Heart left ventricle (tissue), 16 donors: ENCODE measurements around the gene TMEM80. TPM values are rescaled to one million over a fixed set of nuclear protein-coding genes. Genes with fewer than 3 reads are reported as not detected.
"Not testable (repeated sequence)": the region's sequence is repeated elsewhere in the genome, so short reads cannot be mapped to it uniquely, and the experiment has no call there.

Experiments
- ATAC-seq, 4 donors: fragments of 200-7000 bp; cut with Tn5 transposase; one replicate each; pipeline ENCODE4 v1.9.1; 2020 to 2022; ENCODE audit warnings: moderate library complexity in 4 of 4, mild to moderate bottlenecking in 3 of 4, moderate number of reproducible peaks in 1 of 4
- DNase-seq, 5 donors: peaks; one replicate each; pipeline ENCODE4 v3.0.0-alpha.2; 2020
- H3K27ac ChIP-seq, 12 donors: fragments of 200-600 bp; sonication (generic) in 4 of 12; one replicate each; pipeline versions ENCODE4 v1.5.0 to v1.8.0; 2016 to 2022; ENCODE audit warnings: mild to moderate bottlenecking in 2 of 12
- H3K27me3 ChIP-seq, 9 donors: fragments of 200-600 bp; sonication (generic) in 2 of 9; one replicate each; pipeline versions ENCODE4 v1.5.1 to v1.8.0; 2016 to 2022; ENCODE audit warnings: mild to moderate bottlenecking in 3 of 9
- H3K36me3 ChIP-seq, 9 donors: fragments of 200-600 bp; sonication (generic) in 2 of 9; one replicate each; pipeline versions ENCODE4 v1.5.0 to v1.8.0; 2018 to 2022; ENCODE audit warnings: mild to moderate bottlenecking in 2 of 9
- H3K4me1 ChIP-seq, 12 donors: fragments of 200-600 bp; sonication (generic) in 4 of 12; one replicate each; pipeline versions ENCODE4 v1.5.0 to v1.8.0; 2016 to 2022; ENCODE audit warnings: mild to moderate bottlenecking in 3 of 12
- H3K4me3 ChIP-seq, 12 donors: fragments of 200-600 bp; sonication (generic) in 4 of 12; one replicate each; pipeline versions ENCODE4 v1.5.0 to v1.8.0; 2017 to 2022; ENCODE audit warnings: mild to moderate bottlenecking in 9 of 12, moderate library complexity in 4 of 12
- H3K9me3 ChIP-seq, 12 donors: fragments of 200-600 bp; sonication (generic) in 4 of 12; one replicate each; pipeline versions ENCODE4 v1.5.0 to v1.8.0; 2016 to 2022; ENCODE audit warnings: mild to moderate bottlenecking in 1 of 12
- POLR2A ChIP-seq, 2 donors: fragments of 450-650 bp; IDR thresholded peaks; one replicate each; pipeline ENCODE4 v1.6.1; 2017; ENCODE audit warnings: antibody characterized with exemption in 2 of 2, mild to moderate bottlenecking in 2 of 2, moderate library complexity in 2 of 2
- WGBS, 4 donors: extraction: QIAGEN DNeasy Blood & Tissue Kit in 2 of 4; methylation state at CpG; one replicate each; pipeline versions ENCODE4 v1.1.5 to v1.1.7; 2013 to 2018; 5-methylcytosine and 5-hydroxymethylcytosine counted together
- intact Hi-C, 10 donors: fragments of 100-400 bp; cut with DNase I; formaldehyde crosslinking; loops; one replicate each; pipeline versions ENCODE4 v1.11.1 to v1.14.2; 2022
- polyA plus RNA-seq, 2 donors: library from polyadenylated mRNA; stranded (reverse); fragments of 200-250 nt; gene quantifications; one replicate each; pipeline ENCODE4 v1.2.3, GENCODE V29; 2013
- total RNA-seq, 9 donors: library from RNA; depleted of rRNA in 2 of 9; stranded (reverse); fragments of >200 nt in 2 of 9; fragmentation: NEBNext Ultra II Directional in 3 of 9; extraction: Animal tissue kit (Norgen Biotek cat#: 25700) in 3 of 9; gene quantifications; one replicate each; pipeline versions ENCODE4 v1.1.0 to v1.2.4, GENCODE V29; 2016 to 2023
- TF ChIP-seq, protein P1 (sequence below), 12 donors: fragments of 200-600 bp; sonication (generic) in 4 of 12; IDR thresholded peaks; one replicate each; pipeline versions ENCODE4 v1.5.0 to v1.8.0; 2018 to 2022; ENCODE audit warnings: antibody characterized with exemption in 12 of 12, mild to moderate bottlenecking in 5 of 12
- donor health status: ischemic (EF 13 %, LVEDD 7.1; RV severe dilation, severe dysfunction).
- donor health status: healthy with polysubstance abuse.
- donor health status: DM: no; HTN: yes; CAD: no.
- donor health status: DM: no; HTN: no; CAD: no.
- donor health status: ischemic (EF 25% LVEDD 6.9; RV normal size, moderate dysfunction).
- donor health status: ischemic (EF 25% LVEDD 5.7; RV mildly dilated, moderate dysfunction).
- donor health status: healthy.
- donor health status: DM: yes; HTN: yes; CAD: no.
- donor health status: ischemic (EF 35%, LVEDD 5.7; RV mildly dilated, moderate dysfunction).
- donor health status: nonischemic (EF 11% LVEDD 7.7; RV severe dilation, severe dysfunction).
- donor health status: DM: yes; HTN: yes; CAD: no.
- donor health status: PGD.
- donor health status: ischemic (EF 29% LVEDD 5.4; RV normal size, mild dysfunction).
- donor health status: nonischemic (EF 23%, LVEDD 6.1; RV moderate dilation, normal function).

TMEM80 gene
- total and polyA plus RNA-seq, 11 donors: 8.0 to 18.2 (median 14.9) TPM

DNA sequence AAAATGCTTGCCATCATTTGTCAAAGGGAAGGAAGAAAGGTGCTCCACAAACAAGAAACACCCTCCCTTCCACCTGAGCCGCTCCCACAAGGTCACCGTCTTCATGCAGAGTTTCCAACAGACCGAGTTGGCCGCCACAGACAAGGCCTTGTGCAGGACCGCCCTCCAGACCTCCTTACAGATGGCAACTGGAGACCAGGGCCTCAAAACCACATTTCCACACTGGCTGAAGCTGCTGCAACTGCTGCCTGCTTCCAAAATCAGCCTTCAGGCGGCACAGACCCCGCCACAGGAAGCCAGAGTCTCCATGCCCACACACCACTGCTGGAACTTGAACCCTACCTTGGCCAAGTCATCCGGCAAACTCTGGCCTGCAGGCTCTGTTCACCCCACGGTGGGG lies 6.9 kb upstream of the TMEM80 start:
- intact Hi-C loops: no loop called here
- peak in 1 of 5 donors; percentile 12 for DNase-seq
- no peak for ATAC-seq
- Histone ChIP-seq H3K4me3 (no peak overlapping the region), H3K27me3 (no peaks in the 10 kb centered on the region), H3K4me1 (peaks cover 2 to 15% (median 6%) of the 10 kb centered on the region in 12 donors), H3K36me3 (peaks cover 0 to 69% (median 55%) of the 10 kb centered on the region in 9 donors), H3K9me3 (no peaks in the 10 kb centered on the region), H3K27ac (no peak overlapping the region)
- 79 to 91% (median 85%) methylated on average over 8 to 9 of the region's 9 CpGs for WGBS, 4 donors
- TF ChIP-seq, protein P1, sequence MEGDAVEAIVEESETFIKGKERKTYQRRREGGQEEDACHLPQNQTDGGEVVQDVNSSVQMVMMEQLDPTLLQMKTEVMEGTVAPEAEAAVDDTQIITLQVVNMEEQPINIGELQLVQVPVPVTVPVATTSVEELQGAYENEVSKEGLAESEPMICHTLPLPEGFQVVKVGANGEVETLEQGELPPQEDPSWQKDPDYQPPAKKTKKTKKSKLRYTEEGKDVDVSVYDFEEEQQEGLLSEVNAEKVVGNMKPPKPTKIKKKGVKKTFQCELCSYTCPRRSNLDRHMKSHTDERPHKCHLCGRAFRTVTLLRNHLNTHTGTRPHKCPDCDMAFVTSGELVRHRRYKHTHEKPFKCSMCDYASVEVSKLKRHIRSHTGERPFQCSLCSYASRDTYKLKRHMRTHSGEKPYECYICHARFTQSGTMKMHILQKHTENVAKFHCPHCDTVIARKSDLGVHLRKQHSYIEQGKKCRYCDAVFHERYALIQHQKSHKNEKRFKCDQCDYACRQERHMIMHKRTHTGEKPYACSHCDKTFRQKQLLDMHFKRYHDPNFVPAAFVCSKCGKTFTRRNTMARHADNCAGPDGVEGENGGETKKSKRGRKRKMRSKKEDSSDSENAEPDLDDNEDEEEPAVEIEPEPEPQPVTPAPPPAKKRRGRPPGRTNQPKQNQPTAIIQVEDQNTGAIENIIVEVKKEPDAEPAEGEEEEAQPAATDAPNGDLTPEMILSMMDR (IDR thresholded peaks at IDR 0.05): no peak
- no peak for TF ChIP-seq POLR2A (IDR thresholded peaks at IDR 0.05)

DNA sequence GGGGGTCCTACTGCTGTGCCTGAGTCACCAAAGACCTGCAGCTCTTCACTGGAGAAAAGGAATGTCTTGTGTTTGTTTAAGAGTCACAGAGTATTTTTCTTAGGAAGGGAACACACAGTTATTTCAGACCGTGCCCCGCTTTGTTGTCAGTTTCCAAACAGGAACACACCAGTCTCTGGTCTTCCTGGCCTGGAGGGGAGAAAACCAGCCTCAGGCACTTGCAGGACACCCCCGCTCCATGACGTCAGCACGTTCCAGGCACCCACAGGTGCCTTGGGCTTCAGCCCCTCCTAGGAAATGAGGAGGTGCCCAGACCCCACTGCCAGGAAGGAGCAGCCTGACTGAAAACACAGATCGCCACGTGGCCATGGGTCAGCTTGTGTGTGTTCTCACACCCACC lies 6.0 kb upstream of the TMEM80 start:
- peaks cover 0 to 59% (median 46%) of the 10 kb centered on the region in 9 donors for H3K36me3 ChIP-seq
- no peaks in the 10 kb centered on the region for H3K27me3 ChIP-seq
- ATAC-seq: no peak
- no peak overlapping the region for H3K4me3 ChIP-seq
- no peak overlapping the region for H3K27ac ChIP-seq
- 68 to 93% (median 88%) methylated on average over 5 to 7 of the region's 7 CpGs for WGBS, 4 donors
- no peak for DNase-seq
- peaks cover 5 to 25% (median 13%) of the 10 kb centered on the region in 12 donors for H3K4me1 ChIP-seq
- no peak for TF ChIP-seq POLR2A (IDR thresholded peaks at IDR 0.05)
- TF ChIP-seq, protein P1 (IDR thresholded peaks at IDR 0.05): no peak
- no peaks in the 10 kb centered on the region for H3K9me3 ChIP-seq
- intact Hi-C loops: loop anchor here in 1 of 10 donors (5.0 kb wide), 1 partner anchor 77 kb away; no protein-coding TSS in a partner anchor

DNA sequence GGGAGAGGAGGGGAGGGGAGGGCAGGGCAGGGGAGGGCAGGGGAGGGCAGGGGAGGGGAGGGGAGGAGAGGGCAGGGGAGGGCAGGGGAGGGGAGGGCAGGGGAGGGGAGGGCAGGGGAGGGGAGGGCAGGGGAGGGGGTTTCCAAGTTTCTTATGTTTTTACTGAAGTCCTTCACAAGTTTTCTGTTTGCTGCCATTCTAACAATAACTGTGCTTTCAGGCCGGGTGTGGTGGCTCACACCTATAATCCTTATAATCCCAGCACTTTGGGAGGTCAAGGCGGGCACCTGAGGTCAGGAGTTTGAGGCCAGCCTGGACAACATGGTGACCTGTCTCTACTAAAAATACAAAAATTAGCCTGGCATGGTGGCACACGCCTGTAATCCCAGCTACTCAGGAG lies 5.4 kb upstream of the TMEM80 start:
- peak in 1 of 5 donors; percentile 4 for DNase-seq
- Histone ChIP-seq H3K4me1 (peaks cover 5 to 26% (median 13%) of the 10 kb centered on the region in 12 donors), H3K36me3 (peaks cover 0 to 53% (median 41%) of the 10 kb centered on the region in 9 donors)
- H3K9me3 ChIP-seq, H3K27ac ChIP-seq, H3K27me3 ChIP-seq, H3K4me3 ChIP-seq, ATAC-seq: not testable (repeated sequence)
- intact Hi-C loops: loop anchor here in 1 of 10 donors (5.0 kb wide), 1 partner anchor 78 kb away; no protein-coding TSS in a partner anchor
- WGBS, 4 donors: 96 to 99% (median 97%) methylated on average over 3 of the region's 3 CpGs

DNA sequence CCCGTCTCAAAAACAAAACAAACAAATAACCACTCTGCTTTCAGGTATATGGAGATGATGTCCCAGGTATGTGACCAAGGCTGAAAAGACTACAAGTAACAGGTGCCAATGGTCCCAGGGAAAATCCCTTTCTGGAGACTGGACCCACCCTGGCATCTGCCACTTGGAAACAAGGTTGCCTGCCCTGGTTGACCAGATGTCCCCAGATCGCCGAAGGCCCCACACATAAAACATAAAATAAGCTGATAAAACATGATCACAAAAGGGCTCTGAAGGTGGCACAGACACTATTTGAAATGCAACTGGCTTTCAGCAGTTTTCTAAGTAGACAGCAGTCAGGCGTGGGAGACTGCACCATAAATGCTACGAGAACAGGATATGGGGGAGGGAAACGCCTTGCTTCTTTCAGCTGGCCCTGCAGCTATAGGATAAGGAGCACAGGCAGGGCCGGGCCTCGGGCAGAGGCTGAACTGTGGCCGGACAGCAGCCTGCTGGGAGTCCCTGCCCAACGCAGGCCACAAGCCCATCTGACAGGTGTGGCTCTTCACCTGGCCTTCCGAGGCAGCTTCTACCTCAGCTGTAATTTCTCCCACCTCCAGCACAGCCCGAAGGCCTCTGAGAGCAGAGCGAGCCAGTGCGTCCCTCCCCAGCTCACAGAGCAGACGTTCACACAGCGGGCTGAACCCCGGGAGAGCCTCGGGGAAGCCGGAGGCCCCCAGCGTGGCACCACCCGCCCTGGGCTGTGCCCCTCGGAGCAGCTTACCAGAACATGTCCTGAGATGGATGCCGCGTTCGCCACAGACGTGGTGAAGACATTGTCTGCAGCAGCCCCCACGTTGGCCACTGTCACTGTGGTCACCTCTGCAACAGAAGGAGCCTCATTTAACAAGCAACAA lies 4.6 kb upstream of the TMEM80 start:
- H3K27ac ChIP-seq: no peak overlapping the region
- 75 to 78% (median 77%) methylated on average over 23 to 27 of the region's 27 CpGs for WGBS, 4 donors
- TF ChIP-seq, protein P1 (IDR thresholded peaks at IDR 0.05): no peak
- no peak for TF ChIP-seq POLR2A (IDR thresholded peaks at IDR 0.05)
- H3K9me3 ChIP-seq: no peaks in the 10 kb centered on the region
- peaks cover 5 to 26% (median 13%) of the 10 kb centered on the region in 12 donors for H3K4me1 ChIP-seq
- ATAC-seq (no peak), DNase-seq (peak in 2 of 5 donors; percentile 13 to 59)
- H3K36me3 ChIP-seq: peaks cover 0 to 46% (median 34%) of the 10 kb centered on the region in 9 donors
- intact Hi-C loops: loop anchor here in 1 of 10 donors (5.0 kb wide), 1 partner anchor 79 kb away; no protein-coding TSS in a partner anchor
- no peak overlapping the region for H3K4me3 ChIP-seq
- H3K27me3 ChIP-seq: no peaks in the 10 kb centered on the region
